ENCODE data around the gene LARGE2.

LARGE2 gene

DNA sequence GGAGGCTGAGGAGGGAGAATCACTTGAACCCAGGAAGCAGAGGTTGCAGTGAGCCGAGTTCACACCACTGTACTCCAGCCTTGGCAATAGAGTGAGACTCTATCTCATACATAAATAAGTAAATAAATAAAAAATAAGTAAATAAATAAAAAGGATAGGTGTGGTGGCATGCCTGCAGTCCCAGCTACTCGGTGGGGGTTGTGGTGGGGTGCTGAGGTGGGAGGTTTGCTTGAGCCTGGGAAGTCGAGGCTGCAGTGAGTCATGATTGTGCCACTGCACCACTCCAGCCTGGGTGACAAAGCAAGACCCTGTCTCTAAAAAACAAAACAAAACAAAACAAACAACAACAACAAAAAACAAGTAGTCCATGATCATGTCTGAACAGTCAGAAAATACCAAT is 3.1 kb downstream of the LARGE2 start:
- TF ChIP-seq ZFX (IDR thresholded peaks at IDR 0.05) = no peak
- TF ChIP-seq, protein P1, sequence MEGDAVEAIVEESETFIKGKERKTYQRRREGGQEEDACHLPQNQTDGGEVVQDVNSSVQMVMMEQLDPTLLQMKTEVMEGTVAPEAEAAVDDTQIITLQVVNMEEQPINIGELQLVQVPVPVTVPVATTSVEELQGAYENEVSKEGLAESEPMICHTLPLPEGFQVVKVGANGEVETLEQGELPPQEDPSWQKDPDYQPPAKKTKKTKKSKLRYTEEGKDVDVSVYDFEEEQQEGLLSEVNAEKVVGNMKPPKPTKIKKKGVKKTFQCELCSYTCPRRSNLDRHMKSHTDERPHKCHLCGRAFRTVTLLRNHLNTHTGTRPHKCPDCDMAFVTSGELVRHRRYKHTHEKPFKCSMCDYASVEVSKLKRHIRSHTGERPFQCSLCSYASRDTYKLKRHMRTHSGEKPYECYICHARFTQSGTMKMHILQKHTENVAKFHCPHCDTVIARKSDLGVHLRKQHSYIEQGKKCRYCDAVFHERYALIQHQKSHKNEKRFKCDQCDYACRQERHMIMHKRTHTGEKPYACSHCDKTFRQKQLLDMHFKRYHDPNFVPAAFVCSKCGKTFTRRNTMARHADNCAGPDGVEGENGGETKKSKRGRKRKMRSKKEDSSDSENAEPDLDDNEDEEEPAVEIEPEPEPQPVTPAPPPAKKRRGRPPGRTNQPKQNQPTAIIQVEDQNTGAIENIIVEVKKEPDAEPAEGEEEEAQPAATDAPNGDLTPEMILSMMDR (conservative IDR thresholded peaks at IDR 0.05) = no peak
- H3K27ac ChIP-seq = no peak overlapping the region

DNA sequence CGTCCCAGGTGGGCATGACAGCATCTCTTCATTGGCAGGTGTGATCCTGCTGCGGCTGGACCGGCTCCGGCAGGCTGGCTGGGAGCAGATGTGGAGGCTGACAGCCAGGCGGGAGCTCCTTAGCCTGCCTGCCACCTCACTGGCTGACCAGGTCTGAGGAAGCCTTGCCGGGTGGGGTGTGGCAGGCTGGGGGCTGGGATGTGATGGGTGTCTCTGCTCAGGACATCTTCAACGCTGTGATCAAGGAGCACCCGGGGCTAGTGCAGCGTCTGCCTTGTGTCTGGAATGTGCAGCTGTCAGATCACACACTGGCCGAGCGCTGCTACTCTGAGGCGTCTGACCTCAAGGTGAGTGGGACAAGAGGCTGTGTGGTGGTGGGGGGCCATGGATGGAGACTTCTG is 3.5 kb downstream of the LARGE2 start:
- no peak overlapping the region for H3K27ac ChIP-seq
- TF ChIP-seq ZFX (IDR thresholded peaks at IDR 0.05) = no peak
- TF ChIP-seq, protein P1 (conservative IDR thresholded peaks at IDR 0.05) = no peak

DNA sequence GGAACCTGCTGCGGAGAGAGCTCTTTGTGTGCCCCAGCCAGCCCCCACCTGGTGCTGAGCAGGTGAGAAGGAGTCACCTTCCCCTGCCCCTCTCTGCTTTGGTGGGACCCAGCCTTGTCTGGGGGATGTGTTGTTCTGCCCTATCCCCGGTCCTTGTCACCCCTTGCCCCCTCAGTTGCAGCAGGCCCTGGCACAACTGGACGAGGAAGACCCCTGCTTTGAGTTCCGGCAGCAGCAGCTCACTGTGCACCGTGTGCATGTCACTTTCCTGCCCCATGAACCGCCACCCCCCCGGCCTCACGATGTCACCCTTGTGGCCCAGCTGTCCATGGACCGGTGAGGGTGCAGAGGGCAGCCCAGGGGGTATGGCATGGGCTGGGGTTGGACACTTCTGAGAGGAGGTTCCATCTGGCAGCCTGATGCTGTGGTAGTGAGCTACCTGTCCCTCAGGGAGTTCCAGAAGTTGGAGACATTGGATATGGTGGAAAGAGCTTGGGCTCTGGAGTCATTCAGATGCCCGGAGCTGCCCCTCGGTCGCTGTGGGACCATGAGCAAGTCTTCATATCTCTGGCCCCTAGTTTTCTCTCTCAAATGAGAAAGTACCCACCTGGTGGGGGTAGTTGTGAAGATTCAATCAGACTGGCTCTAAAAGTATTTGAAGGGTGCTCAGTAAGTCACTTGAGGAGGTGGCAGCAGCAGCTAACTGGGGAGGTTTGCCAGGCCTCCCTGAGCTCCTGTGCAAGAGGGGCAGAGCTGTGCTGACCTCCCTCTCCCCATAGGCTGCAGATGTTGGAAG is 4.3 kb downstream of the LARGE2 start:
- TF ChIP-seq ZFX (IDR thresholded peaks at IDR 0.05) = no peak
- TF ChIP-seq, protein P1 (conservative IDR thresholded peaks at IDR 0.05) = no peak
- H3K27ac ChIP-seq = no peak overlapping the region

DNA sequence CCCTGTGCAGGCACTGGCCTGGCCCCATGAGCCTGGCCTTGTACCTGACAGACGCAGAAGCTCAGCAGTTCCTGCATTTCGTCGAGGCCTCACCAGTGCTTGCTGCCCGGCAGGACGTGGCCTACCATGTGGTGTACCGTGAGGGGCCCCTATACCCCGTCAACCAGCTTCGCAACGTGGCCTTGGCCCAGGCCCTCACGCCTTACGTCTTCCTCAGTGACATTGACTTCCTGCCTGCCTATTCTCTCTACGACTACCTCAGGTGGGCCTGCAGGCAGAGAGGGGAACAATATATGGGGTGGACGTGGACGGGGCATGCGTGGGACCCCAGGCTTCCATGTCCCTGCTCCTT is 4.9 kb downstream of the LARGE2 start:
- no peak overlapping the region for H3K27ac ChIP-seq
- no peak for TF ChIP-seq ZFX (IDR thresholded peaks at IDR 0.05)
- TF ChIP-seq, protein P1 (conservative IDR thresholded peaks at IDR 0.05) = no peak

DNA sequence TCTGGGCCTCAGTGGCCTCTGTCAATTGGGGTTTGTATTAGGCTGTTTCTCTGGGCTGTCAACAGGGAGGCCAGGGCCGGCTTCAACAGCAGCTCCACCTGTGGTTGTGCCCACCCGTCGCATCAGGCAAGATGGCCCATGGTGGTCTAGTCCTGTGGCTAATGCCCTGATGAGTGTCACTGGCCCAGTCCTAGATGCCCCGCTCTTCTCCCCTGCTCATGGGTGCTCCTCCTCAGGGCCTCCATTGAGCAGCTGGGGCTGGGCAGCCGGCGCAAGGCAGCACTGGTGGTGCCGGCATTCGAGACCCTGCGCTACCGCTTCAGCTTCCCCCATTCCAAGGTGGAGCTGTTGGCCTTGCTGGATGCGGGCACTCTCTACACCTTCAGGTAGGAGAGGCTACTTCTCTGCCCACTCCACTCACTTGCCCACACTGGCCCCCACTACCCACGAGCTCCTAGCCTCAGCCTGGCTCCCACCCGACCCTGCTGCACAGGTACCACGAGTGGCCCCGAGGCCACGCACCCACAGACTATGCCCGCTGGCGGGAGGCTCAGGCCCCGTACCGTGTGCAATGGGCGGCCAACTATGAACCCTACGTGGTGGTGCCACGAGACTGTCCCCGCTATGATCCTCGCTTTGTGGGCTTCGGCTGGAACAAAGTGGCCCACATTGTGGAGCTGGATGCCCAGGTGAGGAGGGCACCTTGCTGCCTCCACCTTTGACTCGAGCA is 5.4 kb downstream of the LARGE2 start:
- no peak for TF ChIP-seq ZFX (IDR thresholded peaks at IDR 0.05)
- TF ChIP-seq, protein P1 (conservative IDR thresholded peaks at IDR 0.05) = no peak
- no peak overlapping the region for H3K27ac ChIP-seq

DNA sequence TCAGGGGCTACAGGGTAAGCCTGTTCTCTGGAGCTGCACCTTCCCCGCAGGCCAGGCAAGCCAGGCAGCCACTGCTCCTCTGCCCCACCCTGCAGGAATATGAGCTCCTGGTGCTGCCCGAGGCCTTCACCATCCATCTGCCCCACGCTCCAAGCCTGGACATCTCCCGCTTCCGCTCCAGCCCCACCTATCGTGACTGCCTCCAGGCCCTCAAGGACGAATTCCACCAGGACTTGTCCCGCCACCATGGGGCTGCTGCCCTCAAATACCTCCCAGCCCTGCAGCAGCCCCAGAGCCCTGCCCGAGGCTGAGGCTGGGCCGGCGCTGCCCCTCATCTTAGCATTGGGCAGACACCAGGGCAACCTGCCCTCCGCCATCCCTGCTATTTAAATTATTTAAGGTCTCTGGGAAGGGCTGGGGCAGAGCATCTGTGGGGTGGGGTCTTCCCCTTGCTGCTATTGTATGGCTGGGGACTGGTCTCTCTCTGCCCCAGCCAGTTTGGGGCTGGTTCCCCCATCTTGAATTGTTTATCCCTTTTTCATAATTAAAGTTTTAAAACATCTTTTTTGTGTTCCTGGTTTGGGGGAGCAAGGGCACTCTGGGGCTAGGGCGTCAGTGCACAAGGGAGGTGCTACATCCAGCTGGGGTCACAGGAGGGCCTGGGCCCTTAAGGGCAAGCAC is 6.2 kb downstream of the LARGE2 start:
- H3K27ac ChIP-seq = no peak overlapping the region
- TF ChIP-seq, protein P1 (conservative IDR thresholded peaks at IDR 0.05) = no peak
- TF ChIP-seq ZFX (IDR thresholded peaks at IDR 0.05) = no peak
